Measurements from ENCODE around the gene TPD52L3. TPM values are rescaled to one million over a fixed set of nuclear protein-coding genes. Genes with fewer than 3 reads are reported as not detected.

TPD52L3 gene
- not detected in 2 replicates for total RNA-seq

DNA sequence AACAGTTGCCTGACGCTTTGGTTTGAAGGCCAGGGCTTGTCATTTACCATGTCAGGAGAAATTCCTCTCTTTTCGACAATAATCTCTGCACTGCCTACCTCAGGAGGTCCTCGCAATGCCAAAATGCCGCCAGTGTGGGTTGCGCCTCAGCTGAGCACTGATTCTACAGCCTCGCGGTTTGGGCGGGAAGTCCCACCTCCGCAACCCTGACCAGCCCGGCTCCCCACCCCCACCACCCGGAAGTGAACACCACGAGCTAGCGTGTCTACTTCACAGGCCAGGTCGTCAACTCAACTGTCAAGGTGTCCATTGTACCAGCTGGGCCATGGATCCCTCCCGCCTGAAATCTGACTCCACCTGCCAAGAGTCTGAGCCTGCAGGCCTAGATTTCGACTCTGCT lies at the start of gene TPD52L3:
Gene TPD52L3, plus strand, starts transcription at position 273 of the 400 bp plus-strand sequence. CDS start 221 bp downstream, outside the sequence.
- TF ChIP-seq, protein P1, sequence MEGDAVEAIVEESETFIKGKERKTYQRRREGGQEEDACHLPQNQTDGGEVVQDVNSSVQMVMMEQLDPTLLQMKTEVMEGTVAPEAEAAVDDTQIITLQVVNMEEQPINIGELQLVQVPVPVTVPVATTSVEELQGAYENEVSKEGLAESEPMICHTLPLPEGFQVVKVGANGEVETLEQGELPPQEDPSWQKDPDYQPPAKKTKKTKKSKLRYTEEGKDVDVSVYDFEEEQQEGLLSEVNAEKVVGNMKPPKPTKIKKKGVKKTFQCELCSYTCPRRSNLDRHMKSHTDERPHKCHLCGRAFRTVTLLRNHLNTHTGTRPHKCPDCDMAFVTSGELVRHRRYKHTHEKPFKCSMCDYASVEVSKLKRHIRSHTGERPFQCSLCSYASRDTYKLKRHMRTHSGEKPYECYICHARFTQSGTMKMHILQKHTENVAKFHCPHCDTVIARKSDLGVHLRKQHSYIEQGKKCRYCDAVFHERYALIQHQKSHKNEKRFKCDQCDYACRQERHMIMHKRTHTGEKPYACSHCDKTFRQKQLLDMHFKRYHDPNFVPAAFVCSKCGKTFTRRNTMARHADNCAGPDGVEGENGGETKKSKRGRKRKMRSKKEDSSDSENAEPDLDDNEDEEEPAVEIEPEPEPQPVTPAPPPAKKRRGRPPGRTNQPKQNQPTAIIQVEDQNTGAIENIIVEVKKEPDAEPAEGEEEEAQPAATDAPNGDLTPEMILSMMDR (IDR thresholded peaks at IDR 0.05): no peak
- peaks cover 11% of the 10 kb centered on the region for H3K4me1 Mint-ChIP-seq
- no peak within 1 kb of the TSS for H3K27ac Mint-ChIP-seq
- DNase-seq: no peak
- H3K4me3 Mint-ChIP-seq: no peak within 1 kb of the TSS
- intact Hi-C loops (cut with micrococcal nuclease): no loop called here
- ChIA-PET CTCF (no interaction called here), POLR2A (interaction anchor here (0.7 kb wide), 1 partner anchor 94 kb away, joined by 4 read pairs; no protein-coding TSS in a partner anchor)
- no peaks in the 10 kb centered on the region for H3K36me3 Mint-ChIP-seq (ENCODE audit: low read depth)
- peaks cover 10% of the 10 kb centered on the region for H3K27me3 Mint-ChIP-seq
- H3K9me3 Mint-ChIP-seq: peaks cover 10% of the 10 kb centered on the region
- ATAC-seq (ENCODE audit: low read depth): no peak

DNA sequence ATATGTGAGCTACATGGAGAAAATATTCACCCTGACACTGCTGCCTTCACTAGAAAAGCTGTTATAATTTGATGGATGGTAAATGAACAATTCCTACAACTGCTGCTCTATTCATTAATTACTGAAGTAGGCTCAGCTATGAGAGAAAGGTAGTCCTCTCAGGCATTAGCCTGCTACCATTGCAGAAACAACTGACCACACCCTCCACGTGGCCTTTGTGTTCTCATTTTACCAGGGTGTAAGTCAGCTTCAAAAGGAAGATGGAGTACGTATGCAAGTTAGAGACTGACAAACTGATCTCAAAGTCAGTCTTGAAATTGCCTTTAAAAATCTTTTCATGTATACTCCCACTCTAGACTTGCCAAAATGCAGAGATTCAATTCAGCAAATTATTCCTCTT lies 26.3 kb upstream of the TPD52L3 start:
- no peaks in the 10 kb centered on the region for H3K36me3 Mint-ChIP-seq (ENCODE audit: low read depth)

DNA sequence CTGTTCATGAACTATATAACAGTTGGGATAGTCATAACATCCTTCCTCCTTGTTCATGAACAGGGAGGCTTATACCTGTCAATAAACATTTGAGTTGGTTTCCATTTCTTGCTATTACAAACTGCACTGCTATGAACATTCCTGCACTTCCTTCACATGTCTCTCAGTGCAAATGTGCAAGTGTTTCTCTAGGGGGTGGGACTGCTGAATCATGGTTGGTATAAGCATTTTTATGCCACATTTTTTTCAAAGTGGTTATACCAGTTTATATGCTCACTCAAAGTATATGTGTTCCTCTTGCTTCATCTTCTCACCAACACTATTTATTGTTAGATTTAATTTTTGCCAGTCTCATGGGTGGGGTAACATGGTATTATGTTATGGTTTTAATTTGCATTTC lies 25.8 kb upstream of the TPD52L3 start:
- DNase-seq (no peak), ATAC-seq (ENCODE audit: low read depth) (no peak)
- intact Hi-C loops (cut with micrococcal nuclease): no loop called here
- H3K36me3 Mint-ChIP-seq (ENCODE audit: low read depth): no peaks in the 10 kb centered on the region
- H3K9me3 Mint-ChIP-seq: no peaks in the 10 kb centered on the region
- H3K4me1 Mint-ChIP-seq: no peaks in the 10 kb centered on the region
- ChIA-PET POLR2A (no interaction called here), CTCF (no interaction called here)
- H3K27me3 Mint-ChIP-seq: peaks cover 13% of the 10 kb centered on the region
- no peak overlapping the region for H3K27ac Mint-ChIP-seq
- H3K4me3 Mint-ChIP-seq: no peak overlapping the region
- TF ChIP-seq, protein P1 (IDR thresholded peaks at IDR 0.05): no peak

More for the DNA sequence above, 26.3 kb upstream of the TPD52L3 start:
- no peak overlapping the region for H3K27ac Mint-ChIP-seq
- H3K9me3 Mint-ChIP-seq: no peaks in the 10 kb centered on the region
- POLR2A ChIA-PET: no interaction called here
- ATAC-seq (ENCODE audit: low read depth) (no peak), DNase-seq (no peak)
- H3K4me1 Mint-ChIP-seq: no peaks in the 10 kb centered on the region
- intact Hi-C loops (cut with micrococcal nuclease): no loop called here
- CTCF ChIA-PET: no interaction called here
- H3K4me3 Mint-ChIP-seq: no peak overlapping the region
- TF ChIP-seq, protein P1 (IDR thresholded peaks at IDR 0.05): no peak
- peaks cover 13% of the 10 kb centered on the region for H3K27me3 Mint-ChIP-seq

DNA sequence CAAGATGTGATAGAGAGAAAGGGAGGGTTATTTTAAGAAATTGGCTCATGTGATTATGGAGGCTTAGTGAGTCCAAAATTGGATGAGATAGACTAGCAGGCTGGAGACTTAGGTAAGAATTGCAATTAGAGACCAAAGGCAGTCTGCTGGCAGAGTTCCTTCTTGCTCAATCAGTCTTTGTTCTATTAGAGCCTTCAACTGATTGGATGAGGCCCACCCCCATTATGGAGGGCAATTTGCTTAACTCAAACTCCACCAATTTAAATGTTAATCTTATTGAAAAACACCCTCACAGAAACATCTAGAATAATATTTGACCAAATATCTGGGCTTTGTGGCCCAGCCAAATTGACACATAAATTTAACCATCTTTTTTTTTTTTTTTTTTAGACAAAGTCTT lies 23.9 kb upstream of the TPD52L3 start:
- TF ChIP-seq, protein P1 (IDR thresholded peaks at IDR 0.05): no peak
- CTCF ChIA-PET: no interaction called here
- no peak for DNase-seq
- Mint-ChIP-seq H3K27me3 (peaks cover 13% of the 10 kb centered on the region), H3K36me3 (ENCODE audit: low read depth) (no peaks in the 10 kb centered on the region), H3K4me1 (no peaks in the 10 kb centered on the region), H3K4me3 (no peak overlapping the region), H3K27ac (no peak overlapping the region), H3K9me3 (no peaks in the 10 kb centered on the region)
- intact Hi-C loops (cut with micrococcal nuclease): no loop called here
- ATAC-seq (ENCODE audit: low read depth): no peak
- POLR2A ChIA-PET: no interaction called here

DNA sequence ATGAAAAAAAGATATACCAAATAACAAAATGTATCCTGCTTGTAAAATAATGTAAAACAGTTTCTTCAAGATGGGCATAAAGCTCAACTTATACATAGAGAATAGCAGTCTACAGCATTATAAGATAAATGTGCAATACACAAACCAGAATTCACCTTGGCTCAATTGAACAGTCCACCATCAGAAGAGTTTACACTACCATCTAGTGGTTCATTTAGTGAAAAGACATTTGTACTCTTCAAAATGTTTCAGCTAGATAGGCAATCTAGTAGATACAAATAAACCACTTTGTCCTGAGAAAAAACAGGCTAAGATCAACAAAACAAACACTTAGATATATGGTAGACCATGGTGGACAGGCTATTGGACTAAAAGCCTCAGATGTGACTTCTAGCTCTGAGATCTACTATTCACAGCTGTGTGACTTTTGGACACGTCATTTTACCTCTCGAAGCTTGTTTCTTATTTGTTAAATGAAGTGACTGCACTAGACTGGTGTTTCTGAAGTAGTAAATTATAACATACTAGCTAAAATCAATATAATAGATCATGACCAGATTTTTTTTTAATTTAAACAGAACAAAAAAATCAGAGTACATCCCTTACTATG lies 22.1 kb upstream of the TPD52L3 start:
- intact Hi-C loops (cut with micrococcal nuclease): no loop called here
- ChIA-PET CTCF (interaction anchor here (0.7 to 2.0 kb wide), 6 partner anchors 240 to 1556 kb away, joined by 3 to 25 read pairs (median 3); no protein-coding TSS in a partner anchor), POLR2A (interaction anchor here (0.6 kb wide), 1 partner anchor 697 kb away, joined by 4 read pairs; no protein-coding TSS in a partner anchor)
- DNase-seq: no peak
- TF ChIP-seq, protein P1 (IDR thresholded peaks at IDR 0.05): no peak
- no peaks in the 10 kb centered on the region for H3K9me3 Mint-ChIP-seq
- peaks cover 13% of the 10 kb centered on the region for H3K27me3 Mint-ChIP-seq
- H3K4me3 Mint-ChIP-seq: no peak overlapping the region
- H3K27ac Mint-ChIP-seq: no peak overlapping the region
- no peaks in the 10 kb centered on the region for H3K36me3 Mint-ChIP-seq (ENCODE audit: low read depth)
- ATAC-seq (ENCODE audit: low read depth): no peak
- no peaks in the 10 kb centered on the region for H3K4me1 Mint-ChIP-seq

All from activated B cell treated with CpG ODN at 0.5 μM for 24 hours (primary cell).